Posterior vena cava (tissue), 2 donors: Measurements from ENCODE around the gene ST8SIA5. TPM values are rescaled to one million over a fixed set of nuclear protein-coding genes. Genes with fewer than 3 reads are reported as not detected.
A peak's percentile ranks its signal among the peaks of the same experiment; 100 is the strongest.

Source experiments
- DNase-seq: peaks from one replicate; pipeline ENCODE4 v3.0.0-alpha.2; 2020; ENCODE audit warnings: low spot score
- intact Hi-C, 2 donors: fragments of 100-400 bp; cut with DNase I; formaldehyde crosslinking; loops; one replicate each; pipeline versions ENCODE4 v1.14.1 to v1.14.2; 2022 to 2023
- total RNA-seq, 2 donors: library from RNA; stranded (reverse); fragmentation: NEBNext Ultra II Directional; extraction: Animal tissue kit (Norgen Biotek cat#: 25700); gene quantifications; one replicate each; pipeline ENCODE4 v1.2.1, GENCODE V29; 2021
- donor health status: DM: yes; HTN: yes; CAD: no.
- donor health status: DM: yes; HTN: yes; CAD: no.

ST8SIA5 gene
- total RNA-seq, 2 donors from 2014 or later: 0.14 to 0.42 TPM

DNA sequence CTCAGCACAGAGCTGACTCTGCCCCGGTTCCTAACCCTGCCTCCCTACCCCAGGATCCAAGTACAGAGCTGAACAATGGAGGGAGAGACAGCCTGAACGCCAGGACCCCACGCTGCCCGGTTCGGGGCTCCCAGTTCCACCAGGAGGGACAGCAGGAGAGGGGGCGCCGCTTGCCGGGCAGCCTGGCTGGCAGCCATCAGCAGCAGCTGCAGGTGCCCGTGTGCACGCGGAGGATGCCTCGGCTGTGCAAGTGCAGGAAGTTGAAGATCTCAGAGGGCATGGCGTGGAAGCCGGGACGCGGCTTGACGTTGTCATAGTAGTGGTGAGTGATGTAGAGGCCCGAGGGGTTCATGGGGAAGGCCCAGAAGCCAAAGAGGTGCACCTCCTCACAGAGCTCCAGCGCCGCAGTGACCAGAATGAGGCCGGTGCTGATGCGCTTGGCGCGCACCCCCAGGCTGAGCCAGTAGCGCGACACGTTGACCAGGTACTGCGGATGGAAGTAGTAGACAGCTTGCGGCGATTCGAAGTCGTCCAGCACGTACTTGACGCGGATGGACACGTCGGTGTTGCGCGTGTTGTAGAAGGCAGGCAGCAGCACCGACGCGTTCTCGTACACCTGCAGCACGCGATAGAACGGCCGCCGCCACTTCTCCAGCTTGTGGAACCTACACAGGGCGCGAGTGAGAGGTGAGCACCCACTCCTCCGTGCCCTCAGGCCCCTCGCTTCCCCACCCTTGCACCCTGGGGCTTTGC lies 76.8 kb downstream of the ST8SIA5 start:
- intact Hi-C loops: no loop called here
- no peak for DNase-seq

DNA sequence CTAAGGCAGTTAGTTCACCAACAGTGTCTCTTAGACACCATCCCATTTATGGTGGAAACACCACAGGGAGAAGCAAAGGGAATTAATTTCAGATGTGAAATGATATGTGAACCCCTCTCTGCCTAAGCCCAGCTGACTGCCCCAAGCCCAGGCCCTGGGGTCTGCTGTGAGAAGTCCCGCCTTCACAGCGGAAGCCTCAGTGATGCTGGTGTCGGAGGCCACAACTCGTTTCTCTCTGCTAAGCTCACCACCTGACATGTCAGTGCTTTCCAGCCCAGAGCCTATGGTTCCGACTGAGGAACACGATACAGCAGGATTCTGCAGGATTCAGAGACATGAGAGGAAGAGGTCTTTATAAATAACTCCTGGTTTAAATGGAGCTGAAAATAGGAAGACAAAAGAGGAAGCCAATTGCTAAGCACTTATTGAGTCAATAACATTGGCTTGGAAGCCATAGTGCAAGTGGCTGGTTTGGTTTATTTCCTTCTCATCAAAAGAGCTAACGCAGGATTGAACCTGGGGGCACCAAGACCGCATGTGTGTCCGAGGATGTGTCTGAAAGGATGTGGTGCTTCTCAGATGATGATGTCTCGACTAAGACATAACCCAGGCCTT lies 78.0 kb downstream of the ST8SIA5 start:
- intact Hi-C loops: no loop called here

DNA sequence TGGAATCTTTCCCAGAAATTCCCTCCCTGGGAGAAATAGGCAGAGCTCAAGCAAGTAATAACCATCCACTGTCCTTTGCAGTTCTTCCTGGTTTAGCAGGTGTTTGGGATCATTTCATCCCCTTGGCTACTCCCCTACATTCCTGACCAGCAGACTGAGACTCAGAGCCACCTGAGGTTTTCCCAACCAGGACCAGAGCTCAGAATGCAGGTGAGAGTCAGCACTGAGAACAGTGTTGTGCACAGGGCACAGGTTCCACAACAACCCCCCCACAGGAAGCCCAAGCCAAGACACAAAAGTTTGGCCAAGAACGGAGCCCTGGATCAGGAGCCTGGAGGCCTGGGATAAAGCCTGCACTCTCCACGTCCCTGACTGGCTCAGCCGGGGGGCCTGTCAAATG lies 78.8 kb downstream of the ST8SIA5 start:
- intact Hi-C loops: no loop called here
- no peak for DNase-seq

More for the DNA sequence above, 78.0 kb downstream of the ST8SIA5 start:
- no peak for DNase-seq

DNA sequence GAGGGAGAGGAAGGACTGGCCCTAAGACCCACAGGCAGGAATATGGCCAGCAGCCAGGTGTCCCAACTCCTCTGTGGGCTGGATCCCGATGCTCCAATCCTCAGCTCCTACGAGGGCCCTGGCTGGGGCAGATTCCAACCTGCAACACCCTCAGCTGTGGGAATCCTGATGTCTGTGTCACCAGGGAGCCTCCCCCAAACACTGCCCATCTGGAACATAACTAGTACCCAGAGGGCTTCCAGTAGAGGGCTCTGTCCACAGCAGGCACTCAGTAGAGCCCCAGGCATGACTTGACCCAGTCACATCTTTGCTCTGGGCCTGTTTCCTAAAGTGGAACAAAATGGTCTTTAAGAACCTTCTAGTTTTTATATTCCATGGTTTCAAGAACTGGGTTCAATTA lies 79.2 kb downstream of the ST8SIA5 start:
- intact Hi-C loops: no loop called here
- DNase-seq: no peak

DNA sequence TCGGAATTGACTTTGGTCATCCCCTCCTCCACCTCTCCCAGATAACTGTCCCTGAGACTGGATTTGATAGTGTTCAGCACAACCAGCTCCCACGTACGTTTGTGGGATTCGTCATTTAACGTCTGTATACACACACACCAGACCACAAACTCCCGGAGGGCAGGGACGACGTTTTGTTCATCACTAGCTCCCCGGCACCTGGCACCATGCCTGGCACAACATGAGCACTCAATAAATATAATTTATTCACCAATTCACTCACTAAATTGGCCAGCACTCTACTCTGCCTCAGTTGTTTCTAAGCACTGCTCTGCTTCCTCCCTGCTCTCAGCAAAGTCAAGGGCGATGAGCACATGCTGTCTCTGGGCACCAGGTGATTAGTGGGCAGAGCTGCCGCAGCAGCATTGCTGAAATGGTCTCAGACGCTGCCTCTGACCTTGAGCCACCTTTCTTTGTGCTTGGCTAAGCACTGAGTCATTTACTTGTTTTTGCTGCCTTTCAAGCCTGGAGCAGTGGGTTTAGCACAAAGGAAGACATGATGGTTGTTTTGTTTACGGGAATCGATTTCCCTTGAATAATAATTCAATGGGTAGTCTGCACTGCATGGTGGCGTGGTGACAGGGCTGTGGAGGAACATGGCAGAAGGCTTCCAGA lies 80.5 kb downstream of the ST8SIA5 start:
- intact Hi-C loops: no loop called here
- DNase-seq: no peak

DNA sequence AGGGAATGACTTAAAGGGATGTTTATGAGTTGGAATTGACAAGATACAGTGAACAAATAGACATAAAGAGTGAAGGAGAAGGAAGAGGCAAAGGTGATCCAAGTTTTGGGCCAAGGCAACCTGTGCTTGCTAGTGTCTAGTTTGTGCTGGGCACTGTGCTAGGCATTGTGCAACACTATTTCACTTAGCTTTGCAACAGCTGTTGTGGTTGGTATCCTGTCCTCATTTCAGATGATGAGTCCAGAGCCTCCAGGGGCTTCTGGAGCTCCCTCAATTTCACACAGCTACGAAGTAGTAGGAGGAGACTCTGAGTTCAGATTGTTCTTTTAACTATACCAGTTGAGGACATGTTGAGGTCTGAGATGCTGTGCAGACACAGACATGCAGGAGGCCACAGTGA lies 81.7 kb downstream of the ST8SIA5 start:
- intact Hi-C loops: no loop called here
- DNase-seq: no peak

DNA sequence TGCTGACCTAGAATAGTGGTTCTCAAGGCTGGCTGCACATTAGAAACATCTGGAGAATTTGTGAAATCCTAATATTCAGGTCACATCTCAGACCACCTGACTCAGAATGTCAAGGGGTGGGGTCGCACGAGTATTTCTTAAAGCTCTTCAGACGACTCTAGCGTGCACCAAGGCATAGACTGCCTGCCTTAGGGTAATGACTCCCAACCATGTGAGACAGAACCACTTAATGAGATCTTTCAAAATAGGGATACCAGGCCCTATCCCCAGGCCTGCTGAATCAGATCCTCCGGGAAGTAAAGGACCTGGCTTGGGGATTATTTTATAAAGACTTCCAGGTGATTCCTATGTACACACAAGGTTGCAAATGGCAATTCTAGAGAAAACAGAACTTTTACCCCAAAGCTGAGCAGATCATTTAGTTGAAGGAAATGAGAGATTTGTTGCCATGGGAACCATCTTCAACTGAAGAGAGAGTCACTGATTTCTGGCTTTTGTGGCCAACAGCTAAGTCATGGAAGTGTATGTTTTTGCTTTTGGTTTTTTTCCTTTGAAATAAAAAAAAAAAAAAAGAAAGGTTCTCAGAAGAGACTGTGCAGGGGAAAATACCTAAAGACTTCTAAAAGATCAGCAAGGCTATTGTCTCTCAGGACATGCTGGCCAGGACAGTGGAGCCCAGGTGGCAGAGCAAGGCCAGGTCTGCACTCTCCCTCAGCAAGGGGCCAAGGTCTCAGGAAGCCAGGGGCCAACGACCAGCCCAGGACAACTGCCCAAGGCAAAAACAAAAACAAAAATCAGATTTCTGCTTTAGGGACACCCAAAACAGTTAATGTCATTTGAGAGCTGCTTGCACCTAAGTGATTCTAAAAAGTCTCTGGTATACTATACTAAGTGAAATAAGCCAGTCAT lies 84.5 kb downstream of the ST8SIA5 start:
- DNase-seq: no peak
- intact Hi-C loops: no loop called here

DNA sequence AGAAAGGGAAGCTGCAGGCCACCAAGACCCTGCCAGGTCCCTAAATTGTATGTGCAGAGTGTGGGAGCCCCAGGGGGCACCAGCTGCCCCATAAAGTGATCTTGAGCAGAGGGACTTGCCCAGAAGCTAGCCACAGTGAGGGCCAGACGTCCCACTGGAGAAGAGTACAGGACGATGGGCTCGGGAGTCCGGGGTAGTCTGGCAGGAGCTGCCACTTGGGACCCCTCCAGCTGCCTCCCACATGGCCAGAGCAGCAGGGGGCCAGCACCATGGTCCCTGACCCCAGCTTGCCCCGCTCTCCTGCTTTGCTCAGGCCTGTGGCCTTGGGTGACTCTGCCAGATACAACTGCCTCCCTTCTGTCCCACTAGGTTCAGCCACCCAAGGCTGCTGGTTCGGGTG lies 88.2 kb downstream of the ST8SIA5 start:
- peak; percentile 71 for DNase-seq
- intact Hi-C loops: no loop called here

DNA sequence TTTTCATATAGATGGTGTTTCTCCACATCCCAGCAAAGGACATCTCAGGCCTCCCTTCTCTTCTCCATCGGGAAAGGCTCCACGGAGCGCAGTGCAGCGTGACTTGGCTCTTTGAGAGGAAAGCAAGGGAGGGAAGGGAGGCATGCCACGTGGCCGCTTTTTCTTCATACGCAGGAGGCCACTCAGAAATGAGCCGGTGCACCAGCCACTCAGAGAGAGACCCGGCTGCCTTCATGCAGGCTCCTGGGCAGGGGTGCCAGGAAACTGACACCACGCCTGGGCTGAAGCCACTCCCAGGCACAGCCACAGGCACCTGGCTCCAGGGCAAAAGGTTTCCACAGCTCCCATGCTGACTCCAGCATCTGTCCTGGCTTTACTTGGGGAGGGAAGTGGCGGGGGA lies 88.7 kb downstream of the ST8SIA5 start:
- intact Hi-C loops: no loop called here
- peak; percentile 71 for DNase-seq

DNA sequence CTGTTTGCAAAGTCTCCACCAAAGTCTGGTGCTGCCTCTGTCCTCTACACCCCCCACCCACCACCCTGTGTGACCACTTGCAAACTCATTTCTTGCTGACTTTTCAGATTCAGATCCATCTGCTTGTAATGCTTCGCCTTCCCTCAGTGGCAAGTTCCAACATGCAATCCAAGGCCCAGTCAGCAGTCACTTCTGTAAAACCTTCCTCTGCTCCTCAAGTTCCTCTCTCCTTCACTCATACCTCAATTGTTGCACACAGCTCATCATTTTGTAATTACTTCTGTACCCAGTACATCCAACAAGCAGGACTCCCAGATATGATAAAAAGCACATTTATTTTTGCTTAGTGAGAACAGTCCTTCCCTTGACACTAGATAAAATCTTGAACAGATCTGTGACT lies 93.3 kb downstream of the ST8SIA5 start:
- no peak for DNase-seq

DNA sequence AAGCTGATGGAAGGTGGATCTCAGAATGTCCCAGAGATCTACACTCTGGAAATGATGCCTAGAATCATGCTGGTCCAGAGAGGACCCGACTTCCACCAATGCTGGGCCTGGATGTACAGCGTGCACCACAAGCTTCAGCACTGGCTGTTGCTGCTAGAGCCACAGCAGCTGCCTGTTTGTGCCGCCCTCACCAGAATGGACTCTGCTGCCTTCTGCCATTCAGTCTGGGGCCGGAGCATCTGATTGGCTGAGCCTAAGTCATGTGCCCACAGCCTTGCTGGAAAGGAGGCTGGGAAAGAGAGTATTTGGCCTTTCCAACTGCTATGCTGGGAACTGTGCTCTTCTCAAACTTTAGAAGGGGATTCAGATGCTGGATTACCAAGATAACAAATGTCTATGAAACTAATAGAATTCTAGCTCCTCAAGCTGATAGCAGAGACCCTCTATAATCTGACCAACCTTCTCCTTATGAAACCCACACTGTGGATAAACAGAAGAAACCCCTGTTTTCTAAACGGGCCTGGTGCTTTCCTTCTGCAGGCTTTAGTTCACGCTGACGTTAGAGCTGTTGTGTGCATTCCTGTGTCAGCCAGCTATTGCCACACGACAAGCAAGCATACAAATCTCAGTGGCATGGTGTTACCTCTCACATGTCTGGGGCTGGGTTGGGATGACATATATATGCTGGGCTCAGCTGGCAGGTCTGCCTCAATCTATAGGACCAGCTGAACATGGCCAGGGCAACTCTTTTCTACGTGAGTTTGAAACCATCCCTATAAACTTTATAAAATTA lies 95.7 kb downstream of the ST8SIA5 start:
- intact Hi-C loops: loop anchor here in 1 of 2 donors (5.0 kb wide), 1 partner anchor 534 kb away; no protein-coding TSS in a partner anchor
- DNase-seq: no peak

More for the DNA sequence above, 93.3 kb downstream of the ST8SIA5 start:
- intact Hi-C loops: loop anchor here in 1 of 2 donors (5.0 kb wide), 1 partner anchor 536 kb away; no protein-coding TSS in a partner anchor

DNA sequence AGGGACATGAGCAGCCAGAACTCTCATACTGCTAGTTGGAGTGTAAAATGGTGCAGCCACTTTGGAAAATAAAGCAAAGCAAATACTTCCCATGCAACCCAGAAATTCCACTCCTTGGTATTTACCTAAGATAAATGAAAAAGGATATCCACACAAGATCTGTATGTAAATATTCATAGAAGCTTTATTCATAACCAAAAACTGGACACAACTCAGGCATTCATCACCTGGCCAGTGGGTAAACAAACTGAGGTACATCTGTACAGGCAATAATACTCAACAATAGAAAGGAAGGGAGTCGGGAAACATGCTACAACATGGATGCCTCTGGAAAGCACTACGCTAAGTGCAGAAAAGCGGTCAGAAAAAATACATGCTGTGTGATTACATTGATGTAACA lies 97.4 kb downstream of the ST8SIA5 start:
- intact Hi-C loops: loop anchor here (5.0 to 10.0 kb wide), 3 partner anchors 377 to 512 kb away; a partner anchor contains a TSS
- DNase-seq: no peak

DNA sequence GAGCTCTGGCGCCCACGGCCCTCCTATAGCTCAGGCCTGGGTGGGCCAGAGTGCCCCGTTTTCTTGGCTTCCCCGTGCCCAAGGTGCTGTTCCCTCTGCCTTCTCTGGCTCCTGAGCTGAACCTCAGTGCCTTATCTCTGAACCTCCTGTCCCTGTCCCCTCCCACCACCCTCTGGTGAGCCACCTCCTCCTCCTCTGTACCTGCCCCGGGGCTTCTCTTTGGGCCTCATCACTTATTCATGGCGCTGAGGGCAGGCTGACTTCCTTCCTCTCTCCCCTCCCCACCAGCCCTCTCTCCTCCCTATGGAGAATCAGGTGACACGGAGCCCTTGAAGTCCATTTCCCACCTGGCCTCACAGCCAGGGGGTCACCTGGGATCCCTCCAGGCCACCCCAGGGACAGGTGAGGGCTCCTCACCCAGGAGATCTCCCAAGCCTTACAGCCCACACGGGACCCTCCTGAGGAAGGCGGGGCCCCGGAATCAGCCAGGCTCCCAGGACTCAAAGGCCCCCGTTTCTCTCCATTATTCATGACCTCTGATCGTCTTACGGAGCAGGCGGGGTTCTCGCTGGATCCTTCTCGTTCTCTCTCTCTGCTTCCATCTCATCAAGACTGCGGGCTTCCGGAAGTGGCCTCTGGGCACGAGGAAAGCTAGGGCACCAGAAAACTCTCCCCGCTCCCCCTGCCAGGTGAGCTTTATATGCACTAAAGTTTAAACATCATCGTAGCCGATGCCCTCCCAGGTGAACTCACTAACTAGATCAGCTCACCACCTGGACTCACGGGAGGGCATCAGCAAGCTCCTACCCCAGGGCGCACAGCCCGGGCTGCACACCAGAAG lies 99.5 kb downstream of the ST8SIA5 start, which contains the start of gene LOXHD1:
TSS of gene LOXHD1 (minus strand) at position 106 of the 841 bp plus-strand sequence. CDS start 187 bp downstream, outside the sequence.
- no peak for DNase-seq
- intact Hi-C loops: loop anchor here (1.0 to 10.0 kb wide), 4 partner anchors 375 to 510 kb away; a partner anchor contains a TSS

DNA sequence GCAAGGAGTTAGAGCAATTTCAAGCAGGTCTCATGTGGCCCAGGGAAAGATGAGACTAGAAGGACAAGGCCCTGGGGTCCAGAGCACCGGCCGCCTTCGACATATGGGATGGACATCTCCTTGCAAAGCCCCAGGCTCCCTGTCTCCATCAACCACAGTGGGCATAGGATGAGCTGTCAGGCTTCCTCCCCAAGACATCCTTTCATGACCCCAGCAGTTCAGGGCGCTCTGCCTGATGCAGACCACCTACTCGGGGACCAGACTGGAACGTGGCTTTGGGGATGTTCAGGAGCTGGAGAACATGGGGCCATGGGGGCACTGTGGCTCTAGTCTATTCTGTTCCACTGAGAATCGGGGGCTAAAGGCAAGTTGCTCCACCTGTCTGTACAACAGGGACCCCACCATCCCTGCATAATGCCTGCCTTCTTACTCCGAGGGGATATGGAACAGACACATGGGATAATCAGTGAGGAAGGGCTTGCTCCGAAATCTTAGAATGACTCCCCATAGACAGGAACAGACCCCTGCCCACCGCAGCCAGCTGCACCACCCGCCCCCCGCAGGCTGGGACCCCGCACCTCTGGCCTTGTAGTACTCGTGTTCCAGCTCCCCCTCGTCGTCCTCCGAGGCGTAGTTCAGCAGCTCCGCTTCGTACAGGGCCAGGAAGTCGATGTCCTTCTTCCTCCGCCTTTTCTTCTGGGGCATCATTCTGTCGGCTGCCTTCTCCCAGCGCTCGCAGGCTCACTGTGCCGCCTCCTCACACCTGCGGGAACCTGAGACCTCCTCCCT lies 100.3 kb downstream of the ST8SIA5 start:
- intact Hi-C loops: loop anchor here (1.0 to 10.0 kb wide), 4 partner anchors 374 to 509 kb away; a partner anchor contains a TSS
- no peak for DNase-seq

DNA sequence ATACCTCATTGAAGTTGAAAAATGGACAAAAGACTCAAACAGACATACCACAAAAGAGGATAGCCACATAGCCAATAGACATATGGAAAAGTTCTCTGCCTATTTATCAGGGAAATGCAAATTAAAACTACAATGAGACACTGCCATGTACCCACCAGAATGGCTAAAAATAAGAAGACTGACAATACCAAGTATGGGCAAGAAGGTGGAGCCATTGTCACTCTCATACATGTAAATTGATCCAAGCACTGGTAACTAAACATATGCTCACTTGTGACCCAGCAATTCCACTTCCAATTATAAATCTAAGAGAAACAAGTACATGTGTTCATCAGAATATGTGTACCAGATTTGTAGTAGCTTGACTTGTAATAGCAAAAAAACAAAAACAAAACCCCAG lies 104.5 kb downstream of the ST8SIA5 start:
- DNase-seq: no peak
- intact Hi-C loops: loop anchor here in 1 of 2 donors (10.0 kb wide), 1 partner anchor 478 kb away; a partner anchor contains a TSS

DNA sequence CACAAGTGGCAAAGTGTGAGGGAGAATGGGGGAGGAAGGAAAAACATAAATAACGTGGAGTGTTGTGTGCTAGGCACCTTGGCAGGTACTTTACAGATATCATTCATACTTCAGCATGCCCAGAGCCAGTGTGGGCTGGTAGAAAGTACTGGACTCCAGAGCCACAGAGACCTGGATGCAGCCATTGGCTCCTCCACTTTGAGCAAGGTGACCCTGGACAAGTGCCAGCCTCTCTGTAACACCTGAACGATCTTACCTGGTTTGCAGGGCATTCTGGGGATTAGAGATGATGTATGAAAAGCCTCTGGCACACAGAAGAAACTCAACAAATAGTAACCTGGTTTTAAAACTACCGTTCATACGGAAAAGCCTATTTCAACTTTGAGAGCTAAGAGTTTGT lies 106.2 kb downstream of the ST8SIA5 start:
- intact Hi-C loops: loop anchor here in 1 of 2 donors (10.0 kb wide), 1 partner anchor 476 kb away; a partner anchor contains a TSS
- no peak for DNase-seq
